HG03432 (cell line): ENCODE results near the gene VAV1.

Source experiments
- ATAC-seq: cut with Tn5 transposase; IDR thresholded peaks from one replicate; pipeline ENCODE4 v1.9.1; 2021; ENCODE audit warnings: mild to moderate bottlenecking, moderate library complexity; ENCODE audit not compliant: unreplicated experiment

The VAV1 gene, protein sequence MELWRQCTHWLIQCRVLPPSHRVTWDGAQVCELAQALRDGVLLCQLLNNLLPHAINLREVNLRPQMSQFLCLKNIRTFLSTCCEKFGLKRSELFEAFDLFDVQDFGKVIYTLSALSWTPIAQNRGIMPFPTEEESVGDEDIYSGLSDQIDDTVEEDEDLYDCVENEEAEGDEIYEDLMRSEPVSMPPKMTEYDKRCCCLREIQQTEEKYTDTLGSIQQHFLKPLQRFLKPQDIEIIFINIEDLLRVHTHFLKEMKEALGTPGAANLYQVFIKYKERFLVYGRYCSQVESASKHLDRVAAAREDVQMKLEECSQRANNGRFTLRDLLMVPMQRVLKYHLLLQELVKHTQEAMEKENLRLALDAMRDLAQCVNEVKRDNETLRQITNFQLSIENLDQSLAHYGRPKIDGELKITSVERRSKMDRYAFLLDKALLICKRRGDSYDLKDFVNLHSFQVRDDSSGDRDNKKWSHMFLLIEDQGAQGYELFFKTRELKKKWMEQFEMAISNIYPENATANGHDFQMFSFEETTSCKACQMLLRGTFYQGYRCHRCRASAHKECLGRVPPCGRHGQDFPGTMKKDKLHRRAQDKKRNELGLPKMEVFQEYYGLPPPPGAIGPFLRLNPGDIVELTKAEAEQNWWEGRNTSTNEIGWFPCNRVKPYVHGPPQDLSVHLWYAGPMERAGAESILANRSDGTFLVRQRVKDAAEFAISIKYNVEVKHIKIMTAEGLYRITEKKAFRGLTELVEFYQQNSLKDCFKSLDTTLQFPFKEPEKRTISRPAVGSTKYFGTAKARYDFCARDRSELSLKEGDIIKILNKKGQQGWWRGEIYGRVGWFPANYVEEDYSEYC

DNA sequence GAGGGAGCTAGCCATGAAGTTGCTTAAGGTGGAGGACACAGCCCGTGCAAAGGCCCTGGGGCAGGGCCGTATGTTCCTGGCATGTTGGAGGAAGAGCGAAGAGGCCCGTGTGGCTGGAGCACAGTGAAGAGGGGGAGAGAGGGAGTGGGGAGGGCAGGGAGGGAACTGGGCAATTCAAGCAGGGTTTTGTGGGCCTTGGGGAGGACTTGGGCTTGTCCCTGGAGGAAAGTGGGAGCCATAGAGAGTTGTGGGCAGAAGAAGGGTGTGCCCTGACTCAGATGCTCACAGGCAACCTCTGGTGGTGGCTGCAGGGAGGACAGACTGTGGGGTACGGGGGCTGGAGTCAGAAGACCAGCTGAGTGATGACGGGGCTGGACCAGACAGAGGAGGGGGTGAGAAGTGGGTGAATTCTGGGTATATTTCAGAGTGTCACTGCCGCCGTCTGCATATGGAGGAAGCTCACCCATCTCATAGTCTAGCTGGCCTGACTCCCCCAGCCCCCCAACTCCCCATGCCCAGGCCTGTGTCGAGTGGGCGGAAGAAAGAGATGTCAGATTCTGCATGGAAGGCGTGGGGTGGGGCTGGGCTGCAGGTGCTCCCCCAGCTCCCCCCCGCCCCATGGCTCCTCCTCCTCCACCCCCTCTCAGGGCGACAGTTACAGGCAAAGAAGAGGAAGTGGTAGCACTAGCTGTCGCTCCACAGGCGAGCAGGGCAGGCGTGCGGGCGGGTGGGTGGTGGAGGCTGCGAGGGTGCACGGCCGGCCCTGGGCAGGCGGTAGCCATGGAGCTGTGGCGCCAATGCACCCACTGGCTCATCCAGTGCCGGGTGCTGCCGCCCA lies at the start of gene VAV1:
Gene VAV1, plus strand, starts transcription at position 681 of the 838 bp plus-strand sequence. Its CDS starts 100 bp downstream, at position 781.
- ATAC-seq = peak; percentile 48

DNA sequence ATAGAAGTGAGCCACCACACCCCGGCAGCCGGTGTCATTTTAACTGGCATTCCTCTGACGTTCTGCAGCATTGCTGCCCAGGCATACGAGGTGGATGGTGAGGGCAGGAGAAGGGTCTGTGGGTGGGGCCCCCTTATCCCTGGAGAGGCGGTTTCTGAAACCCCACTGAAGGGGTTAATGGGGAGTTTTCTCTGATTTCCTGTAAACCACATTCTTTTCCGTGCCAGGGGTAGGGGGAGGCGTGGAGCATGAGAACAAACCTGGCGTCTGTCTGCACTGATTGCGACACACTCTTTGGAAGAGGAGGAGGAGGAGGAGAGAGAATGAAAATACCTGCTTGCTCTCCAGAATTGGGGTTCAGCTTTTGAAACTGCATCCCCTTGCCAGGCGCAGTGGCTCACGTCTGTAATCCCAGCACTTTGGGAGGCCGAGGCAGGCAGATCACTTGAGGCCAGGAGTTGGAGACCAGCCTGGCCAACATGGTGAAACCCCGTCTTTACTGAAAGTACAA lies 49.3 kb upstream of the VAV1 start:
- ATAC-seq = no peak

DNA sequence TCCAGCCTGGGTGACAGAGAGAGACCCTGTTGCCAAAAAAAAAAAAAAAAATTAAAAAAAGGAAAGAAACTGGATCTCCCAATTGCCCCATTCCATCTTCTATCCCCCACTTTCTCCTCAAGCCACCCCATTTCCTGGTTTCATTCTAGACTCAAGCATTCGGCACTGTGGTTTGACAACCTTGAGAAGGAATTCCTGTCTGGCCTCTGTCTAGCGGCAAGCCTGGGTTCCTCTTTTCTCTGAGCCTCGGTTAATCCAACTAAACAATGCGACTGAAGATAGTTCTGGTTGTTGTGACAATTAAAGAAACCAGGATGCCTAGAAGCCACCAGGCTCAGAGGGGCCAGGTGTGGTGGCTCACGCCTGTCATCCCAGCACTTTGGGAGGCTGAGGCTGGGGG lies 48.8 kb upstream of the VAV1 start:
- ATAC-seq = no peak

DNA sequence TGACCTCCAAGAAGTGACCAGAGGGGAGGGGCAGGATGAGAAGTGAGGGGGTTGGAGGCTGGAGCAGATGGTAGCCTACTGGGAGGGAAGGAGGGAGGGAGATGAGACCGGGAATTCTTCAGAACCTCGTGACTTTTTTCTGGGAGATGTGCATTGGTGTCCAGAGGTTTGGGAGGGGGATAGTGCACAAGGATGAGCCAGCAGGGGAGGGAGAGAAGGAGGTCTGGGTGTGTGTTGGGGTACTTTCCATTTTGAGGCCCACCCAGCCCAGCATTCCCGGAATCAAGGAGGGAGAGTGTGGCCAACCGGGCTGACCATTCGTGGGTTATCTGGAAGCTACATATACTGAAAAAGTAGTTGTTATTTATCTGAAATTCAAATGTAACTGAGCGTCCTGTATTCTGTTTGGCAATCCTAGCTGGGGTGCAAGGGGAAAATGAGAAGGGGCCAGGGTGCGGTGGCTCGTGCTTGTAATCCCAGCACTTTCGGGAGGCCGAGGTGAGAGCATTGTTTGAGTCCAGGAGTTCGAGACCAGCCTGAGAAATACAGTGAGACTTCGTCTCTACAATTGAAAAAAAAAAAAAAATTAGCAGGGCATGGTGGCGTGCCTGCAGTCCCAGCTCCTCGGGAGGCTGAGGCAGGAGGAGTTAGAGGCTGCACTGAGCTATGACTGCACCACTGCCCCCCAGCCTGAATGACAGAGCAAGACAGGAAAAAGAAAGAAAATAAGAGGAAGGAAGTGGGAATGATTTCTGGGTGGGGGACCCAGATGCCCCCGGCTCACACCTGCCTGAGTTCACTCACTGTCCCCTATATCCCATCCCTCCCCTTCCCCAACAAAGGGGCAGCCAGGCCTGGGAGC lies 47.6 kb upstream of the VAV1 start:
- no peak for ATAC-seq

DNA sequence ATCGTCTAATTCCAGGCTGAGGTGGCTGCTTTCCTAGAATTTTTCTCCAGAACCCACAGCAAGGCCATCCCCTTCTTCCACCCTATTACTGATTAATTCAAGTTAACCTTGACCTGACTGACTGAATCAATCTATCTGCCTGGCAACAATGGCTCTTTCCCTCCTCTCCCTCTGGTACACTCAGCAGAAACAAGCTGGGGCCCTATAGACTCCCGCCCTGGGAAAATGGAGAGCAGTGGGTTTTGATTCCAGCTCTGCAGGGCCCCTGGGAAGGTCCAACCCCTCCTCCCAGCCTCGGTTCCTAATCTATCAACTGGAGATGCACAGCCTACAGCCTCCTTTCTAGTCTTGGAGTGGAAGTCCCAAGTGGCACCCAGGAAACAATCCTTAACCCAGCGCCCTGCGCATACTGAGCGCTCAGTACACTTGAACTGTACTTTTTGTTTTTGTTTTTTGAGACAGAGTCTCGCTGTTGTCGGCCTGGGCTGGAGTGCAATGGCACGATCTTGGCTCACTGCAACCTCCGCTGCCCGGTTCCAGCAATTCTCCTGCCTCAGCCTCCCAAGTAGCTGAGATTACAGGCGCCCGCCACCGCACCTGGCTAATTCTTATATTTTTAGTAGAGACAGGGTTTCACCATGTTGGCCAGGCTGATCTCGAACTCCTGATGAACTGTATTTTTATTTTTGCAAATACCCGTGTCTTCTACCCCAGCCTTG lies 46.8 kb upstream of the VAV1 start:
- ATAC-seq = no peak

DNA sequence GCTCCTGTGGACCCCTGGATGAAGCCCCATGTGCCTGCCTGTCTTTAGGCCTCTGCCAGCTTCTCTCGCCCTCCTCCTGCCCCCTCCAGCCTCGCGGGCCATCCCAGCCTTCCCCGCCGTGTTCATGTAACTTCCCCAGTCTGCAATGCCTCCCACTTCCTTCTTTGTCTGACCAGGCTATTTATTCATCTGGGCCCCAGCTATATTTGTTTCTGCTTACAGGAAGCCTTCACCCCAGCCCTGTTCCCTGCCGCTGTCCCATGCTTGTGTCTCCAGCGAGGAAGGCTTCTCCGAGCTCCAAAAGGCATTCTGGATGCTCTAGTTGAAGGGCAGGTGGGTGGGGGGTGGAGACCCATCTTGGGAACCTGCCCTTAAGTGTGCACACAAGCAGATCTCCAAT lies 44.2 kb upstream of the VAV1 start:
- ATAC-seq = no peak

DNA sequence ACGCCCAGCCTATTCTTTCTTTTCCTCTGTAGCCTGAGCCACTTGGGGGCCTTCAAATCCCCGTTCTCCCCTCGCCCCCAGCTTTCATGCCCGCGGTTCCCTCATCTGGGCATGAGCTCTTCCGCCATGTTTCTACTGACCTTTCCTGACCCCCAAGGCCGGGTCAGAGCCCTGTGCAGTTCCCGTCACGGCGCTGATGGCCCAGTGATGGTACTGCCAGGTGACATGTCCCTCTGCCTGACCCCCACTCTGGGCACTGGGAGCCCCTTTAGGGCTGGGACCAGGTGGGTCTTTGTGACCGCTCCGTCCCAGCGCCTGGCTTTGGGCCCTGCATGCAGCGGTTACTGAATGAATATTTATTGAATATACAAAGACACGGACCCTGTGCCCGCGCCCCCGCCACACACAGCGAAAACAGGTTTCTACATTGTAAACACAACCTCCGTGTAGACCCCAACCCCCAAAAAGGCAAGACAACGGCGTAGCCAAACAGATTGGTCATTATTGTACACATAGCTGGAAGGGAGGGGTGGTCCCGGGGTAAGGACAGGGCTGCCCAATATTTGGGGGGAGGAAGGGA lies 42.8 kb upstream of the VAV1 start:
- no peak for ATAC-seq

DNA sequence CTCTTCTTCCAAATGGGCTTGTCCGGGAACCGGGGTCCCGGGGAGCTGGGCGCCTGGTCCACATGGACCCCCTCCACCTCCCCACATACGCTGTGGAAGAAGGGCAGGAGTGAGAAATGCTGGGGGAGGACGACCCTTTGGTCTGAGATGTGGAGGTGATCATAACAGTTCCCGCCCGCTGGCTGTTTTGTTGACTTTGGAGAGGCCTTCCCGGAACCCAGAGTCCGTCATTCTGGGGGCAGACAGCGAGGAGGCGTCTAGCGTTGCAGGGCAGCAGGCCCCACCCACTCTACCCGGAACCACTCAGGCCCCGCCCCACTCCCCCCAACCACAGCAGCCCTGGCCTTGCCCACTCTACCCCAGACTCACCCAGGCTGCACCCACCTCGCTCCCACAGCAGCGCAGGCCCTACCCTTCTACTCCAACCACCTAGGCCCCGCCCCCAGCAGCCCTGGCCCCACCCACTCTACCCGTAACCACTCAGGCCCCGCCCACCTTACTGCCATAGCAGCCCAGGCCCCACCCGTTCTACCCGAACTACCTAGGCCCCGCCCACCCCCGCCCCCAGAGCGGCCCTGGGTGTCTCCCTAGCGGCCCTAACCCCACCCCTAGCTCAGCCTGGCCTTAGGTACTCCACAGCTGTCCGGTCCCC lies 42.2 kb upstream of the VAV1 start:
- ATAC-seq = no peak

DNA sequence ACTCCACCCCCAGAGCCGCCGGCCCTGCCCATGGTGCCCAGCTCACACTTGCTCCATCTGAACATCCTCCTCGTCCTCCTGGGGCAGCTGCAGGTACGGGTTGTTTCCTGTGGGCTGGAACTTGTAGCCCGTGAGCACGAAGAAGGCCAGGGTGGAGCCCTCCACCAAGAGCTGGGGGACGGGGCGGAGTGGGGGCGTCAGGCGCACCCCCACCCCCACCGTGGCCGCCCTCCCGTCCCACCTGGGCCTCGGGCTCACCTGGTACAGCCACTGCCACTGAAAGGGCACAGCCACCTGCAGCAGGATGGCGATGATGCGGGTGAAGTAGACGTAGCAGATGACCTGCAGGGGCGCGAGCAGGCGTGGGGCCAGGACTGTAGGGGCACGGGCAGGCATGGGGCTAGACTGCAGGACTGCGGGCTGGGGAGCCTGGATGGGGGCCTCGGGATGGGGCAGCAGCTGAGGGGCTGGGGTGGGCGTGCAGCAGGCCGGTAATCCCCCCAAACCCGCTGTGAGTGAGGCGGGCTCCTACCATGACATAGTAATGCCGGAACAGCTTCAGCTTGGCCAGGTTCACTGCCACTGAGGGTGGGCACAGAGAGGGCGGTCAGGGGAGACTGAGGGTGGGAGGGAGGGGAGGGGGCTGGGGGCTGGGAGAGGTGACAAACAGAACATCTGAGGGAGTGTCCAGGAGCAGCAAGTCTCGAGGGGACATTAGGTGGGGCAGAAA lies 41.4 kb upstream of the VAV1 start:
- no peak for ATAC-seq

DNA sequence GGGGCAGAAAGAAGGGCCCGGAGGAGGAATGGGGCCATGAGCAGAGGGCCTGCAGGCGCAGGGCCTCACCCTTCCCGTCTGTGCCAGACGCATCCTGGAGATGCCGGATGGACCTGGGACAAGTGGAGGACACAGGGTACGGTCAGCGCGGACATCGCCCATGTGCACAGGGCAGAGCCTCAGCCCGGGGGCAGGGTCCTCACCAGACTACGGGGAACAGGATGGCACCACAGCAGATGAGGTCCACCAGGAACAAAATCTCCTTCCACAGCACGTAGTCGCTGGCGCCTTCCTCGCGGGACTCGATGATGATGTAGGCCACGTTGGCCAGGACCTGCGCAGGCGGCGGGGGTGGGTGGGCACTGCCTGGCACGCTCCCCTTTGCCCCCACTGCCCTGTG lies 40.7 kb upstream of the VAV1 start:
- ATAC-seq = no peak

DNA sequence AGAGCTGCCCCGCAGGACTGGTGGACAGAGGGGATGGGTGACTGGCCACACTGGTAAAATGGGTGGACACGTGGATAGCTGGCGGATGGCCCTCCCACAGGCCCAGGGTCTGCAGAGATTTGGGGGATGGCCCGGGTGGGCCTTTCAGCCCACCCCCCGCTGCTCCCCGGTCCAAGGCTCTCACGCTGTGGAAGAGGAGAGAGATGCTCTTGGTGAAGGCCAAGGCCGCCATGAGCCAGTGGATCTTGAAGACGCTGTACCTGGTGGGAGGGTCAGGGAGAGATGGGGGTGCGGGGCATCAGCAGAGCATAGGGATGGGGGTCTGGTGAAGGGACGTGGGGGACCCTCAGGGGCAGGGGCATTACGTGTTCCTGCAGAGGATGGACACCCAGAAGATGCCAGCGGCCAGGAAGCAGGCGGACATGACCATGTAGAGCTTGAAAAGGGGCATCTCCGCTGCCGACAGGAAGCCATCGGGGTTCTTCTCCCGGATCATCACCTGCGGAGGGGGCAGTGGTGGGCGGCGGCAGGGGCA lies 39.6 kb upstream of the VAV1 start:
- no peak for ATAC-seq

DNA sequence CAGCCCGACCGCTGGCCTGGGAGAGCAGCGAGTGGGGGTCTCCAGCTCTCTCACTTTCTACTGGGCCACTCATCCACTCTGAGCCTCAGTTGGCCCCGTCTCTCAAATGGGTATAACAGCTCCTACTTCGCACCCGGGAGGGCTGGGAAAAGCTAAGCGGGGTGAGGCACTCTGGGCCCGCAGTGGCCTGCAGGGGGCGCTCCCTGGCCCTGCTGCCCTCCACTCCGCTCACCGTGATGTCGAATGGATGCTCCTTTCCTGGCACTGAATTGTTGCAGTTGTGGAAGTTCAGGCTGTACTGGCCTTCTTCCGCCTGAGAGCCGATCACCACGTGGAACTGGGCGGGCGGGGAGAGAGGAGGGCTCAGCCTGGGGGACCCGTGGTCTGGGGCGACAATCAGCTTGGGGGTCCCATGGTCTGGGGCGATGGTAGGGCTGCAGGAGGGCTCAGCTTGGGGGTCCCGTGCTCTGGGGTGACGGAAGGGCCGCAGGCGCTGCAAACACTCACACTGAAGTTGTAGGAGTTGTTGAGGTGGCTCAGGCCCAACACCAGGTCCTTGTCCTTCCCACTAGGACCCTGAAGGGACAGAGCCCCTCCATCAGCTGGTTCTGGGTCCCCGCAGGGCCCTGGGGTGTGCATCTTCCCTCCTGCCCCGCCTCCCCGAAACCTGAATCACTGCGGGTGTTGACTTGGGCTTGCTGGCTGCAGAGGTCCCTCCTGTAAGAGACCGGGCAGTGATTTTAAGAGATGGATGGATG lies 39.0 kb upstream of the VAV1 start:
- ATAC-seq = no peak

DNA sequence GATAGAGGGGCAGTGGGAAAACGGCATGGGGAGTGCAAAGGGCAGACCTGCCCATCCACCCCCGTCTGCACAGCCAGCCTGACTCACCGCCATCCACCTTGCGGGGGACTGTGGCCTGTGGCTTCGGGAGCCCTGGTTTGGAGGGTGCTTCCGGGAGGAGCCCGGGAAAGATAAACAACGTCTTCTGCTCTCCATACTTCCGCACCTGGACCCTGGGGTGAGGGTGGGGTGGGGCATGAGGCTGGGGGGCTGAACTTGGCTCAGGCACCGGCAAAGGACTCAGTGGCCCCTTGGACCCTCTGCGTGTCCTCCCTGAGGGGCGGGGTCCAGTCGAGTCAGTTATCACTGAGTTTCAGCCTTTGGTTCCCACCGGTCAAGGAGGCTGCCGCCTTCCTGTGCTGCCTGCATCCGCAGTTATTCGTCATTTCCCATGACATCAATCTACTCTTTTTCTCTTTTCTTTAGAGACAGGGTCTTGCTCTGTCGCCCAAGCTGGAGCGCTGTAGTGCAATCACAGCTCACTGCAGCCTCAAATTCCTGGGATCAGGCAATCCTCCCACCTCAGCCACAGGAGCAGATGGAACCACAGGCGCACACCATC lies 38.3 kb upstream of the VAV1 start:
- no peak for ATAC-seq

DNA sequence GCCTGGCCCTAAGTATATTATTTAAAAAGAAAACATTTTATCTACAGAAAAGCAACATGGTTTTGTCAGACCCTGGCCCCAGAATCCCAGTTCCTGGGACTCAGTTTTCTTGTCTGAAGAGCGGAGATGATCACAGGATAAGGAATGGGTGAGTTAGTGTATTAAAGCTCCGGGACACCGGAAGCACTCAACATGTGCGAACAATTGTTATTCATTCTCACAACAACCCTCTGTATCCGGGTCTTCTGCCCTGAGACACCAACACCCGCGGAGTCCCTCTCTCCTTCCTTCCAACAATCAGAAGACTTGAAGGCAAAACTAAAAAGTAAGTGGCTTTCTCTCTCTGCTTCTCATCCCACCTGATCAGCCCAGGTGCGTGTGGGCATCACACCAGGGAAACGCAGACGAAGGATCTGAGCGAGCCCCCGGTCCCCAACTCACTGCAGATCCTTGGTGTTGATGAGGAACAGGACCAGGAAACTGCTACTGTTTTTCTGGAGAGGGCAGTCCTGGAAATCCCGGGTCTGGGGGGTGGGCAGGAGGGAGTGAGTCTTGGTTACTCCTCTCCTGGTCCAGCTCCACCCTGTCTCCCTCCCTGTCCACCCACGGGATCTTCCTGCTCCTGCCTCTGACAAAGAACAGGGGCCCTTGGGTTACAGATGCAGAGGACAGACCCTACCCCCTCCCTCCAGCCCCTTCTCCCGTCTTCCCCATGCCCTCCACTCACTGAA lies 37.2 kb upstream of the VAV1 start:
- ATAC-seq = no peak

DNA sequence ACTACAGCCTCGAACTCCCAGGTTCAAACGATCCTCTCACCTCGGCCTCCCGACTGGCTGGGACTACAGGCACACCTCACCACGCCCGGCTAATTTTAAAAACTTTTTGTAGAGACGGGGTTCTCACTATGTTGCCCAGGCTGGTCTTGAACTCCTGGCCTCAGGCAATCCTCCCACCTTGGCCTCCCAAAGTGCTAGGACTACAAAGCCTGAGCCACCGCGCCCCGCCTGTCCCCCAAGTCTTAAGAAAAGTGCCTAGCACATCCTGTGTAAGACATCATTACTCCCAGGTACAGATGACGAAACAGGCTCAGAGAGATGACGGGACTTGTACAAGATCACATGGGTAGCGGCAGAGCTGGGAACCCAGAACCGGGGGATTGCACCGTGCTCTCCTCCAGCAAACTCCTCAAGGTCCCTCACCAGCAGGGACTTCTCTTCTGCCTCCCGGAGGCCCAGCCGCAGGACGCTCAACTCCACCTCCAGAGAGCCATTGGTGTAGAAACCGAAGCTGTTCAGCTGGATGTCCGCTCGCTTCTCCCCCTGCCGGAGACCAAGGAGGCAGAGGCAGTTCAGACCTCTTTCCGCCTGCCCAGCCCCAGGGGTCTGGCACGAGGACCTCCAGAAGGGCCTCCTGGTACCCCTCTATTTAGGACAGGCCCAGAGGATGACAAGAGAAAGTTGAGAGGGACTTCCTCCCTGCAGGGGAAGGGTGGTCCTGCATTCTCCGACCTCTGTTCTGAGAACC lies 36.2 kb upstream of the VAV1 start:
- ATAC-seq = no peak
